Ovary (tissue), 3 donors: ENCODE data around the gene COX19.

Source experiments
- CTCF ChIP-seq, 3 donors: fragments of 450-650 bp in 2 of 3; fragments of 200-600 bp in 1 of 3; IDR thresholded peaks; one replicate each; pipeline versions ENCODE4 v1.5.1 to v1.8.0; 2016 to 2022; ENCODE audit warnings: antibody characterized with exemption in 3 of 3, mild to moderate bottlenecking in 1 of 3
- POLR2A ChIP-seq: fragments of 450-650 bp; IDR thresholded peaks from one replicate; pipeline ENCODE4 v1.6.1; 2017; ENCODE audit warnings: antibody characterized with exemption, mild to moderate bottlenecking, moderate library complexity
- donor health status: DM: no; HTN: no; CAD: no.

- TF ChIP-seq CTCF (IDR thresholded peaks at IDR 0.05) (no peak), POLR2A (no peak)
Observed at GRCh38 chr7:990352-990932, 15.1 kb upstream of the COX19 start.
